Activated T-cell treated with anti-CD3 and anti-CD28 coated beads for 24 hours (primary cell): Measurements from ENCODE around the gene FAIM2.
"Not testable (repeated sequence)": the region's sequence is repeated elsewhere in the genome, so short reads cannot be mapped to it uniquely, and the experiment has no call there.

ENCODE experiments used
- DNase-seq: peaks from one replicate; pipeline ENCODE4 v3.0.0-alpha.2; 2020; ENCODE audit warnings: low read depth

FAIM2 gene

DNA sequence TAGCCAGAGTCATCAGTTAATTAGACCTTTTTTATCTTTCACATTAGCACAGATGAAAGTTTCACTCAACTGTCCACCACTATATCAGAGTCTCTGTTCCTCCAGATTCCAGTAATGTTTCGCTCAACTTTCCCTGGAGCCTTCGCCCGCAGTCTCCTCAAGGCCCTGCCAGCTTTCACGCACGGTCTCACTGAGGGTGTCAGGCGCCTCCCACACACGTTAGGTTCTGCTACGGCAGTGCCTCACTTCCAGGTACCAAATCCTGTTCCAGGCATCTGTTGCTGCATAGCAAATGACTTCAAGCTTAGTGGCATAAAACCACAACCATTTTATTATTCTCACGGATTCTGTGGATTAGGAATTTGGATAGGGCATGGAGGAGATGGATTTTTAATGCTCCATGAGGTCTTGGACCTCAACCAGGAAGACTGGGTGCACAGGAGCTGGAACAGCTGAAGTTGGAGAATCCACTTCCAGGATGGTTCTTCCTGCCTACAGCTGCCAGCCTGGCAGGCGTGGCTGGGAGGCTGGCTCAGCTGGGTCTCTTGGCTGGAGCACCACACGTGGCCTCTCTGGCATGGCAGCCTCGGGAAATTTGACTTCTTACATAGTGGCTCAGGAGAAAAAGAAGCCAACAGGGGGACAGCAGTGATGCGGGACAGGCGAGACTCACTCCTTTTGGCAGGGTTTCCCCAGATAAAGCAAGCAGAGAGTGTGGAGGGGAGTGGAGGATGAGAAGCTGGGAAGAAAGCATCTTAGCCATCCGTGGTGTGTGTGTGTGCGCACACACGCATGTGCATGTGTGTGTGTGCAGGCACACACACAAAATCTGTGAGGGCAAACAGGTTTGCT lies 39.5 kb downstream of the FAIM2 start:
- DNase-seq = no peak

GRCh38 chr12:49860921-49861320 lies 42.8 kb downstream of the FAIM2 start:
- DNase-seq = not testable (repeated sequence)

DNA sequence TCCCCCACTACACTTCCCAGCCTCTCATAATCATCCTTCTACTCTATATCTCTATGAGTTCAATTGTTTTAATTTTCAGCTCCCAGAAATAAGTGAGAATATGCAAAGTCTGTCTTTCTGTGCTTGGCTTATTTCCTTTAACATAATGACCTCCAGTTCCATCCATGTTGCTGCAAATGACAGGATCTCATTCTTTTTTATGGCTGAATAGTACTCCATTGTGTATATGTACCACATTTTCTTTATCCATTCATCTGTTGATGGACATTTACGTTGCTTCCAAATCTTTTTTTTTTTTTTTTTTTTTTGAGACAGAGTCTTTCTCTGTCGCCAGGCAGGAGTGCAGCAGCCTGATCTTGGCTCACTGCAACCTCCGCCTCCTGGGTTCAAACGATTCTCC lies 47.8 kb downstream of the FAIM2 start:
- not testable (repeated sequence) for DNase-seq

DNA sequence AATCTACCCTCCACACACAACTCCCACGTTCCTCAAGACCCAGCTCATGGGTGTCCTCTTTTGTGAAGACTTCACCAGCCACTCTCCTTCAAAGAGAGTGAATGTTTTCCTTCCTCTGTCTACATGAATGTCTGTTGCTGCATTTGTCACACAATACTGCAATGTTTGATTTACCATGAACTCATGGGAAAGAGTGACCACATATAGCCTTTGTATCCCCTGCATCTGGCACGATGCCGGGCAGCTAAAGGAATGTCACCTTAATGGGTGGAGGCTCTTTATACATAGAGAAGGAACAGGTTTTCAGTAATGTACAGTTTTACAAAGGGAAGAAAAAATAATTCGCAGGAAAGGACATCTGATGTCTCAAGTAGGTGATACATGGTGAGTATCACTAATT lies 48.7 kb downstream of the FAIM2 start:
- DNase-seq = no peak

DNA sequence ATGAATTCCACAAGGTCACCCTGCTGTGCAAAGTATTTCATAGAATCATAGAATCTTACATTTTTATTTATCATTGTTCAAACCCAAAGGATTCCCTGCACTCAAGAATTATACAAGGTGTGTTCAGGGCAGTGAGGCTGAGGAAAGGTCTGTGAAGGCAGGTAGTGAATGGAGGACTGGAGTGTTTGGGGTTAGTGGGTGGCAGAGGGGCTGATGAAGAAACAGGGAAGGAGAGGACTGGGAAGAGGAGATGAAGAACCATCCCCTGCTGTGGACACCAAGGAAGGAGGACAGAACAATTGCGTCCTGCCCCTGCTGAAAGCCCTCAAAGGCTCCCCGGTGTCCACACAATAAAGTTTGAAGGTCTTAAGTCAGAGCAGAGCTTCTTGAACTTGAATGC lies 50.0 kb downstream of the FAIM2 start:
- DNase-seq = no peak

GRCh38 chr12:49847161-49847560 lies 56.5 kb downstream of the FAIM2 start:
- DNase-seq = no peak

DNA sequence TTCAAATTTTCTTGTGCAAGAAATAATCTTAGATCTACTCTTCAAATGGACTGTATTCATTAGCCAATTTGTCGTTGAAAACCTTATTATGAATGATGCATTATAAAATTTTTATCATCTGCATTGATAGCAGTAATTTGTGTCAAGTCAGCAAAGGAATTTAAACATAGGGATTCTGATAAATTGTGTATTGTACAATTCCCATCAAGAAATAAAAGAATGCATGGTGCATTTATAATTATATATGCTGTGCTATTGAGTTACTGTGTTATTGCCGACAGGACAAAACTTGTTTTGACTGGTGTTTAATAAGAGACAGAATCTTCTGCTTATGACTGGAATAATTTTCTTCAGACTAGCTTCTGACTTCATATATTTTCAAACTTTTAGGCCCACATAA lies 57.7 kb downstream of the FAIM2 start:
- DNase-seq = no peak

- no peak for DNase-seq
Observed at GRCh38 chr12:49843876-49844437, 59.7 kb downstream of the FAIM2 start.

- no peak for DNase-seq
Observed at GRCh38 chr12:49843411-49843810, 60.3 kb downstream of the FAIM2 start.

DNA sequence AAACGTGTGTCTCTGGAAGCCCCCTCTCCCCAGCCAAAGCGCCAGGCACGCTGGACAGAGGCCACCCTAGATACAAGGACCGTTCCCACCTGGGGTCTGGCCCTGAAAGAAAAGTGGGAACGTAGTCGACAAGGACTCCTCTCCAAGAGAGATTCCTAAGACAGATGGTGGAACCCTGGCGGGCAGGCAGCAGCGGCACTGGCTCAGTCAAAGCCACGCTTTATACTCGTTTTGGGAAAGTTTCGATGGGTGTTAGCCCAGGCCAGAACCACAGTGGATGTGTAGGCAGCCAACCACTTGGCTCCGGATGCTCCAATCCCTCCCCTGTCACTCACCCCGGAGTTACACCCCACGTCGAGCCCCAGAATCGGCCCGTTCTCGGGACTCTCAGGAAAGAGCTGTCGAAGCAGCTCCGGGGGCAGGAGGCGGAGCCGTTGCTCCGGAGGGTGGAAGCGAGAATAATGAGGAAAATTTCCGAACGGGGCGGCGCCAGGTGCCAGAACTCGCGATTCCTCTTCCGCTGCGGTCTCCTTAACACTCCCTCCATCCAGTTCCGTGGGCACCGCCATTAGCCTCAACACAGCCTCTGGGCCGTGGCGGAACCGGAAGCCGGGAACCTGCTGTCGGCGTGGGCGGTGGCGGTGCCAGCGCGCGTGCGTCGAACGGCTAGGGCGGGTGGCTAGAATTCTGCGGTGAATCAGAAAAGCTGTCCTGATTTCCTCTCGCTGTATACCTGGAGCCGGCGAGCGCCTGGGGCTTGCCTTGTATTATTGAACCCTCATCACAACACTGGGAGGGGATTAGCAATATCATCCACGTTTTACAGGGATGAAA lies 61.0 kb downstream of the FAIM2 start, which contains the start of gene BCDIN3D:
TSS of gene BCDIN3D (minus strand) at position 588 of the 834 bp plus-strand sequence. CDS start at position 569, 19 bp downstream.
- DNase-seq = peak; percentile 95

GRCh38 chr12:49838973-49839633 lies 64.6 kb downstream of the FAIM2 start:
- DNase-seq = no peak

DNA sequence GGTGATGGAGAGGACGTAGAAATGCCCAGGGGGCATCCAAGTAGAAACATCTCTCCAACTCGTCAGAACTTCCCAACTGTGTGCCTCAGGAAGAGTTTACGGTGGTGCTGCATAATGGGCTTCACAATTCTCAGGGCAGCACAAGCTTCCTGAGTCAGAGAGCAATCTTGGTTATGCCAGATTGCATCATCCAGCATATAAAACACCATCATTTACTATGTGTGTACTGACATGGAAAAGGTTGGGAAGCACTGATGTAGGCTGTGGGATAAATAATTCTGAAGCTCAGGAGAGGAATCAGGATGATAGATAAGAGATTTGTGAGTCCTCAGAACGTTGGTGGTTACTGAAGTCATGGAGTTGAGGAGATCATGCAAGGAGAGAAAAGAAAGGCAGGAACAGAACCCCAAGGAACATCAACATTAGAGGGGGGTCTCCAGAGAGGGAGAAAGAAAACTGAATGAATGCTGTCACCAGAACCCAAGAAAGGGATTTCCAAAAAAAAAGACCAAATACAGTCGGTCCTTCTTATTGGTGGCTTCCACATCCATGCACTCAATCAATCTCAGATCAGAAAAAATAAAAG lies 70.8 kb downstream of the FAIM2 start:
- DNase-seq = no peak

- no peak for DNase-seq
Observed at GRCh38 chr12:49831717-49832116, 72.0 kb downstream of the FAIM2 start.

- peak; percentile 91 for DNase-seq
Observed at GRCh38 chr12:49828133-49829091, 75.3 kb downstream of the FAIM2 start, which contains the start of gene NCKAP5L. Gene NCKAP5L, minus strand, starts transcription at chr12:49828413. Its CDS starts 24,369 bp downstream, at chr12:49804044.

DNA sequence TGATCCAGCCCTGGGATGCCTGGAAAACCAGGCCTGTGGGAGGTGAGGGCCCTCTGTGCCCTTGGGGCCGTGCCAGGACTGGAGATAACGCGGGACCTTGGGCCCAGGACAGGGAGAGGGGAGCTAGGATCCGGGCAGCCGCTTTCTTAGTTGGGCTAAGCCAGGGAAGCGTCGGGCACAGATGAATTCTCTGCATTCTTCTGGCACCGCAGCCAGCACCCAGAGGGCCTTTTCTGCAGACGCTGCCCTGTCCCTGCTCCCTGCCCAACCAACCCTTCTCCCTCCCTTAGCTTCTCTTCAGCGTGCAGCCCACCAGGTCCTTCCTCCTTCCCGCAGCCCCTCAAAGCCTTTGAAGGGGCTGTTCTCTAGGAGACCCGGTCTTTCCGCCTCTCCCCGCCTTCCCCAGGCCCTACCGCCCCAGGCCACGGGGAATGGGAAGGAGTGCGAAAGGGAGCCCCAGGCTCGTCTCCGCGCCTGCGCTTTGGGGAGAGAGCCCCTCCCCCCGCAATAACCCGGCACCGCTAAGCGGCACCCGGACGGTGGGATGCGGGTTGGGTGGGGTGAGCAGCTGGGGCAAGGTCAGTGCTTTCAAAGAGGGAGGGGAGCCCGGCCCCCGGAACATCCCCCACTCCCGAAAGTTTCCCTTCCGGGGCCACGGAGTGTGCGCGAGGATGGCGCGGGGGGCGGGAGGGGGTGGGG lies 76.2 kb downstream of the FAIM2 start:
- DNase-seq = peak; percentile 28

DNA sequence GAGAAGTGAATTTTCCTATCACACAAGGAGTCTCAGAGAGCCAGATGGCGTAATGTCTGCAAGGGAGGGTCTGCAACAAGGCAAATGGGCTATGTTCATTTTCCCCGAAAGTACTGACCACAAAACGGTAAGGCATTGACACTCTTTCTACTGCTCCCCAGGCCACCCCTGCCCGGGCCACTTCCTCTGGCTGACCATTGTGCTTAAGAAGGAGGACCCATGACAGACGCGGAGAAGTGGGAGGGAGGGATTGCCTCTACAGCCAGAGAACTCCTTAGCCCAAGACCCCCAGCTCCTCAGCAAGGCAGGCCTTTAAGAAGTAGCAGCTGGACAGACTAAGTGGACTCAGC lies 76.7 kb downstream of the FAIM2 start:
- DNase-seq = no peak

DNA sequence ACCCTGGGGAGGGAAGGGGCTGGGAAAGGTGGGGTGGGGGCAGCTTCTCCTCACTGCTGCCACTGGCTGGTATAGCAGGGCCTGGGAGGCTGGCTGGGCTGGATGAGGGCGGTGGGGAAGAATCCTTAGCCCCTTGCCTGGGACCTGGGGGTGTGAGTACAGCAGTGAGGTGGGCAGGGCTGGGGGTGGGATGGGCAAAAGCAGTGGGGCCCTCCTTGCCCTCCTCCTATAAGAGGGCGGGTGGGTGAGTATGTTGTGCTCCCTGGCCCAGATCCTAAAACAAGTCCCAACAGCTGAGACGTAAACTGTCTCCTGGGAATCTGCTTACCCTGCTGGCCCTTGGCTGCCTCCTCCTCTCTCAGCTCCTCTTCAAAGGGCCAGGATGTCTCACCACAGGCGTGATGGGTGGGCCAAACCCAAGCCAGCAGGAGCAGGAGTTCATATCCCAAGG lies 77.7 kb downstream of the FAIM2 start:
- DNase-seq = no peak

DNA sequence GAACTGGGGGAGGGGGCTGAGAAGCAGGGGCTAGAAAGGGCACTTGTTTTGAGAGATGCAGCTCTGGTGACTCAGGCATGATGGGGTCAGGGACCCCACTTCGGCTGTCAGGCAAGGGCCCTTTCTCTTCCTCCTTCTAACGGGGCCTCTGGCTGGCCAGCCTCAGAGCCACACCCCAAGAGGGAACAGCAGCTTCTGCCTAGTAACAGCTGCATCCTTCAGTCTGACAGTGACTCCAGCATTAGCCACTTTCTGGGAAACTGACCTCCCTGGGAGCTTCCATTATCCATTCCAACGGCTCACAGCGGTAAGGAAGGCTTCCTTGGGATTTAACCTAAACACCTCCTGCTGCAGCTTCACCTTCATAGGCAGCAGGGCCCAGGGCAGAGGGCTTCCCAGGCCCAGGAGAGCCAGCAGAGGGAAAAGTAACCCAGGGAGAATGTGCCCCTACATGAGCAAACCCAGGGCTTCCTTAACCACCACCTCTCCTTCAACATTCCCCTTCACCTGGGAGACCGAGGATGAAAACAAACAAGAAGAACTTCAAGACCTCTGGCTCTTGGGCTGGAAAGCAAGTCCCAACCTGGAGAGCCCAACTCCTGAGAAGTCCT lies 78.2 kb downstream of the FAIM2 start:
- DNase-seq = no peak

GRCh38 chr12:49824895-49825294 lies 78.8 kb downstream of the FAIM2 start:
- DNase-seq = no peak
